ENCODE measurements around the gene CYB561A3.

Gene CYB561A3

GRCh38 chr11:61338783-61339489 lies 22.7 kb downstream of the CYB561A3 start:
- H3K4me3 ChIP-seq (replicated peaks in 1 of 2; ENCODE audit: low read depth in 2 of 2, low read length in 2 of 2) = no peak overlapping the region
- TF ChIP-seq CTCF (IDR thresholded peaks at IDR 0.05; ENCODE audit: low read depth, low read length) = no peak
- no peak for DNase-seq (ENCODE audit: low read depth in 2 of 2)

GRCh38 chr11:61337706-61338470 lies 23.8 kb downstream of the CYB561A3 start:
- TF ChIP-seq CTCF (IDR thresholded peaks at IDR 0.05; ENCODE audit: low read depth, low read length) = no peak
- DNase-seq (ENCODE audit: low read depth in 2 of 2) = no peak
- H3K4me3 ChIP-seq (replicated peaks in 1 of 2; ENCODE audit: low read depth in 2 of 2, low read length in 2 of 2) = no peak overlapping the region

GRCh38 chr11:61336171-61336935 lies 25.3 kb downstream of the CYB561A3 start:
- no peak overlapping the region for H3K4me3 ChIP-seq (replicated peaks in 1 of 2; ENCODE audit: low read depth in 2 of 2, low read length in 2 of 2)
- peak; percentile 99 for TF ChIP-seq CTCF (IDR thresholded peaks at IDR 0.05; ENCODE audit: low read depth, low read length)
- peak; percentile 77 to 84 for DNase-seq (ENCODE audit: low read depth in 2 of 2)

GRCh38 chr11:61335355-61335710 lies 26.3 kb downstream of the CYB561A3 start:
- no peak for TF ChIP-seq CTCF (IDR thresholded peaks at IDR 0.05; ENCODE audit: low read depth, low read length)
- no peak overlapping the region for H3K4me3 ChIP-seq (replicated peaks in 1 of 2; ENCODE audit: low read depth in 2 of 2, low read length in 2 of 2)
- peak in 1 of 2 donors; percentile 32 for DNase-seq (ENCODE audit: low read depth in 2 of 2)

GRCh38 chr11:61334434-61335354 lies 27.0 kb downstream of the CYB561A3 start:
- H3K4me3 ChIP-seq (replicated peaks in 1 of 2; ENCODE audit: low read depth in 2 of 2, low read length in 2 of 2) = no peak overlapping the region
- TF ChIP-seq CTCF (IDR thresholded peaks at IDR 0.05; ENCODE audit: low read depth, low read length) = no peak
- peak; percentile 42 to 46 for DNase-seq (ENCODE audit: low read depth in 2 of 2)
